ENCODE measurements around the gene ACACB. TPM values are rescaled to one million over a fixed set of nuclear protein-coding genes. Genes with fewer than 3 reads are reported as not detected.

ACACB gene
- total RNA-seq, 1 experiment from 2014 or later: 1.0 TPM

DNA sequence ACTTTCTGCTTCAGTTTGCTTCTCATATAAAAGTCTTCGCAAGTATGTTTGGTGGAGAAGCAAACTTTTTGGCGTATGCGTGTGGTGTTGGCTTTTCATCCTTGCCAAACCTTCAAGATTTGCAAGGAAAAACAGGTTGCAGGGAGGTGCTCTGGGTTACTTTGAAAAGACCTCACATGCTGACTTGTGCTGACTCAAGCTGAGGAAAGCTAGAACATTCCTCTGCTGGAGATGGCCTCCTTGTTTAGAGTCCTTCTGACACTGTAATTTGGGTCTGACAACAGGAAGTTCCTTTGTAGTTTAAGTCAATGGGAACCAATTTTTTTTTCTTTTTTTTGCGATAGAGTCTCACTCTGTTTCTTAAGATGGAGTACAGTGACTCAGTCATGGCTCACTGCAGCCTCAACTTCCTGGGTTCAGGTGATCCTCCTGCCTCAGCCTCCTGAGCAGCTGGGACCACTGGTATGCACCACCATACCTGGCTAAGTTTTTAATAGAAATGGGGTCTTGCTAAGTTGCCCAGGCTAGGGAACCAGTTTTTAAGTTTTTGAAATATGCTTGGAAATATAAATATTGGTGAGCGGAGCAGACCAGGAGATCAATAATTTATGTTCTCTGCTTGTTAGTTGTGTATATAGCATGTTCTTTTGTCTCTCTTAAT is 2.6 kb upstream of the ACACB start:
- TF ChIP-seq, protein P1, sequence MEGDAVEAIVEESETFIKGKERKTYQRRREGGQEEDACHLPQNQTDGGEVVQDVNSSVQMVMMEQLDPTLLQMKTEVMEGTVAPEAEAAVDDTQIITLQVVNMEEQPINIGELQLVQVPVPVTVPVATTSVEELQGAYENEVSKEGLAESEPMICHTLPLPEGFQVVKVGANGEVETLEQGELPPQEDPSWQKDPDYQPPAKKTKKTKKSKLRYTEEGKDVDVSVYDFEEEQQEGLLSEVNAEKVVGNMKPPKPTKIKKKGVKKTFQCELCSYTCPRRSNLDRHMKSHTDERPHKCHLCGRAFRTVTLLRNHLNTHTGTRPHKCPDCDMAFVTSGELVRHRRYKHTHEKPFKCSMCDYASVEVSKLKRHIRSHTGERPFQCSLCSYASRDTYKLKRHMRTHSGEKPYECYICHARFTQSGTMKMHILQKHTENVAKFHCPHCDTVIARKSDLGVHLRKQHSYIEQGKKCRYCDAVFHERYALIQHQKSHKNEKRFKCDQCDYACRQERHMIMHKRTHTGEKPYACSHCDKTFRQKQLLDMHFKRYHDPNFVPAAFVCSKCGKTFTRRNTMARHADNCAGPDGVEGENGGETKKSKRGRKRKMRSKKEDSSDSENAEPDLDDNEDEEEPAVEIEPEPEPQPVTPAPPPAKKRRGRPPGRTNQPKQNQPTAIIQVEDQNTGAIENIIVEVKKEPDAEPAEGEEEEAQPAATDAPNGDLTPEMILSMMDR (IDR thresholded peaks at IDR 0.05; ENCODE audit: unreplicated experiment): no peak
- Mint-ChIP-seq H3K36me3 (ENCODE audit: insufficient read depth, unreplicated experiment) (peaks cover 6% of the 10 kb centered on the region), H3K27me3 (ENCODE audit: insufficient read depth, unreplicated experiment) (no peaks in the 10 kb centered on the region), H3K4me3 (ENCODE audit: unreplicated experiment) (no peak overlapping the region), H3K9me3 (ENCODE audit: unreplicated experiment) (no peaks in the 10 kb centered on the region), H3K27ac (ENCODE audit: low read depth, unreplicated experiment) (no peak overlapping the region), H3K4me1 (ENCODE audit: insufficient read depth, unreplicated experiment) (no peaks in the 10 kb centered on the region)
- no TSS peak for BruUV-seq (replicated peaks)
- POLR2A ChIA-PET: interaction anchor here (0.7 to 4.4 kb wide), 3 partner anchors 14 to 21 kb away, joined by 4 to 25 read pairs (median 5); no protein-coding TSS in a partner anchor
- intact Hi-C loops (cut with micrococcal nuclease): loop anchor here (2.0 kb wide), 1 partner anchor 141 kb away; no protein-coding TSS in a partner anchor
- CTCF ChIA-PET: interaction anchor here (0.9 to 3.4 kb wide), 9 partner anchors 14 to 280 kb away, joined by 3 to 35 read pairs (median 5); no protein-coding TSS in a partner anchor
- no peak for DNase-seq (ENCODE audit: unreplicated experiment)

DNA sequence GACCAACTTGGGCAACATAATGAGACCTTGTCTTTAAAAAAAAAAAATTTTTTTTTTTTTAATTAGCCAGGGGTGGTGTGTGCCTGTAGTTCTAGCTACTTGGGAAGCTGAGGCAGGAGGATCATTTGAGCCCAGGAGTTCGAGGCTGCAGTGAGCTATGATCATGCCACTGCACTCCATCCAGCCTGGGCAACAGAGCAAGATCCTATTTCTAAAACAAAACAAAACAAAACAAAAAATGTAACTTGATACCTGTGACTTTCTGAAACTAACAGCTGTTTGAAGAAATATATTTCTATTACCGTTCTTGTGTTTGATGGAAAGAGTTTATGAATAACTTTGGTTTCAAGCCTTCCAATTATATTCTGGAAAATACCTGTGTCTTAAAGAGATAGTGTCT is 1.7 kb upstream of the ACACB start:
- H3K4me3 Mint-ChIP-seq (ENCODE audit: unreplicated experiment): no peak overlapping the region
- TF ChIP-seq, protein P1 (IDR thresholded peaks at IDR 0.05; ENCODE audit: unreplicated experiment): no peak
- intact Hi-C loops (cut with micrococcal nuclease): no loop called here
- no peaks in the 10 kb centered on the region for H3K9me3 Mint-ChIP-seq (ENCODE audit: unreplicated experiment)
- ChIA-PET POLR2A (interaction anchor here (0.7 kb wide), 1 partner anchor 15 kb away, joined by 5 read pairs; no protein-coding TSS in a partner anchor), CTCF (interaction anchor here (0.6 to 3.4 kb wide), 7 partner anchors 22 to 279 kb away, joined by 3 to 19 read pairs (median 5); partner anchors contain the start of gene ALKBH2)
- no TSS peak for BruUV-seq (replicated peaks)
- no peak for DNase-seq (ENCODE audit: unreplicated experiment)
- H3K27me3 Mint-ChIP-seq (ENCODE audit: insufficient read depth, unreplicated experiment): no peaks in the 10 kb centered on the region
- no peak overlapping the region for H3K27ac Mint-ChIP-seq (ENCODE audit: low read depth, unreplicated experiment)
- no peaks in the 10 kb centered on the region for H3K36me3 Mint-ChIP-seq (ENCODE audit: insufficient read depth, unreplicated experiment)
- no peaks in the 10 kb centered on the region for H3K4me1 Mint-ChIP-seq (ENCODE audit: insufficient read depth, unreplicated experiment)

DNA sequence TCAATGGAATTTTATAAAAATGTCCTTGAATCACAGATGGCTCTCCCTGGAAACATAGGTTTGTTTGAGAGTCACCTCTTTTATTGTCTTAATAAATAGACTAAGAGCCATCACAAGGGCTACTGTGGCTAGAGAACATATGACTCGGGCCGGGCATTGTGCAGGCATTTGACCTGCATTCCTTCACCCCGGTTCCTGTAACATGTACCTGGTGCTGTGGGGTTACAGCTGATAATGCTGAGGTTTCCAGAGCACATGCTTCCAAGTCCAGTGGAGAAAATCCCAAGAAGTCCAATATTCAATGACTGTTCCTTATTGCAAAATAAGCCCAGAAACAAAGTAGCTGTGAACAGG is 1.0 kb upstream of the ACACB start:
- H3K27me3 Mint-ChIP-seq (ENCODE audit: insufficient read depth, unreplicated experiment): no peaks in the 10 kb centered on the region
- ChIA-PET CTCF (interaction anchor here (0.9 to 1.9 kb wide), 3 partner anchors 22 to 270 kb away, joined by 4 to 7 read pairs (median 5); partner anchors contain the start of gene ALKBH2), POLR2A (no interaction called here)
- H3K36me3 Mint-ChIP-seq (ENCODE audit: insufficient read depth, unreplicated experiment): no peaks in the 10 kb centered on the region
- no peak overlapping the region for H3K27ac Mint-ChIP-seq (ENCODE audit: low read depth, unreplicated experiment)
- TF ChIP-seq, protein P1 (IDR thresholded peaks at IDR 0.05; ENCODE audit: unreplicated experiment): no peak
- no peak for DNase-seq (ENCODE audit: unreplicated experiment)
- no TSS peak for BruUV-seq (replicated peaks)
- no peaks in the 10 kb centered on the region for H3K9me3 Mint-ChIP-seq (ENCODE audit: unreplicated experiment)
- no peak overlapping the region for H3K4me3 Mint-ChIP-seq (ENCODE audit: unreplicated experiment)
- intact Hi-C loops (cut with micrococcal nuclease): no loop called here
- H3K4me1 Mint-ChIP-seq (ENCODE audit: insufficient read depth, unreplicated experiment): no peaks in the 10 kb centered on the region

DNA sequence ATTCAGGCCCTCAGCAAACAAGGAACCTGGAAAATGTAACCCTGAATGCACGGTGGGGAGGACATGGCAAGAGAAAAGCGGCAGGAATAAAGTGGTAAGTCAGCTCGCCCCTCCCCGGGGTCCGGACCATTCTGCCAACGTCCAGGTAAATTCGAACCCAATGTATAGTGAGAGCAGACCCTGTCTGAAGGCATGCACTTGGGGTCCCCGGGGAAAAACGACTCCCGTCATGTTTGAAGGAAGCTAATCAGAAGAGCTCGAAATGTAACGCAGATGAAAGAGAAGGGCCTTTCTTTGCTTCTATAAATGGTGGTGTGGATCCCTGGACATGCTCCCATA is 193 bp downstream of the ACACB start:
- Mint-ChIP-seq H3K27ac (ENCODE audit: low read depth, unreplicated experiment) (no peak overlapping the region), H3K4me1 (ENCODE audit: insufficient read depth, unreplicated experiment) (no peaks in the 10 kb centered on the region), H3K4me3 (ENCODE audit: unreplicated experiment) (no peak overlapping the region), H3K36me3 (ENCODE audit: insufficient read depth, unreplicated experiment) (peaks cover 4% of the 10 kb centered on the region), H3K9me3 (ENCODE audit: unreplicated experiment) (no peaks in the 10 kb centered on the region), H3K27me3 (ENCODE audit: insufficient read depth, unreplicated experiment) (no peaks in the 10 kb centered on the region)
- no peak for DNase-seq (ENCODE audit: unreplicated experiment)
- CTCF ChIA-PET: interaction anchor here (0.7 to 1.9 kb wide), 4 partner anchors 120 to 274 kb away, joined by 3 to 7 read pairs (median 3); no protein-coding TSS in a partner anchor
- intact Hi-C loops (cut with micrococcal nuclease): no loop called here
- POLR2A ChIA-PET: no interaction called here
- TF ChIP-seq, protein P1 (IDR thresholded peaks at IDR 0.05; ENCODE audit: unreplicated experiment): no peak
- BruUV-seq (replicated peaks): no TSS peak

All from MCF 10A (cell line).